ENCODE measurements around the gene MATCAP1. TPM values are rescaled to one million over a fixed set of nuclear protein-coding genes. Genes with fewer than 3 reads are reported as not detected.

The MATCAP1 gene
- total and polyA plus RNA-seq, 10 of the 15 experiments (the other 5 are each of a cell fraction or from before 2014, with no cell fraction given), result 2.8 to 25.8 (median 8.6) TPM

DNA sequence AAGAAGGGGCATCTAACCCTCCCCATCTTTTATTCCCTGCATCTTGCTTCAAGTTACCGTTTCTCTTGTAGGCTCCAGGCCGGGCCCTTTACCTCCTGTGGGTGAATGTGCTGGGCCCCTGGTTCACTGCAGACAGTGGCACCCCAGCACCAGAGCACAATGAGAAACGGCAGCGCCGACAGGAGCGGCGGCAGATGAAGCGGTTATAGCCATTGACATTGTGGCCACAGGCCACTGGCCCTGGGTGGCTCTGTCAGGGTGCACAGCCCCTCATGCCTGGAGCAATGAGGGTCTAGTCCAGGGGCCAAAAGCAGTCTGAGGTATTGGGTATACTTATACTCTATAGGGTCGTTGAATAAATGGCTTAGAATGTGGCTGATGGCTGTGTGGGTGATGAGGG is 45.1 kb upstream of the MATCAP1 start:
- WGBS (ENCODE audit: insufficient coverage, insufficient replicate concordance, low lambda C conversion rate, missing lambda C conversion rate), result 93% methylated on average over 9 of the region's 9 CpGs
- ATAC-seq (no peak), FAIRE-seq (no peak), DNase-seq (ENCODE audit: low read depth, low spot score) (no peak)
- Histone ChIP-seq H3K9me3 (replicated peaks; ENCODE audit: control insufficient read depth, insufficient read depth, low read length) (no peaks in the 10 kb centered on the region), H3K9ac (ENCODE audit: control insufficient read depth, insufficient read depth, low read length) (no peak overlapping the region), H2AFZ (ENCODE audit: control insufficient read depth, low read depth, low read length) (no peak overlapping the region), H3K4me3 (no peak overlapping the region), H3K36me3 (ENCODE audit: control insufficient read depth in 2 of 2, insufficient read depth in 2 of 2, low read length in 1 of 2) (peaks cover 16 to 29% of the 10 kb centered on the region in 2 experiments; a peak in 3 of 4 replicates), H3K27ac (ENCODE audit: control insufficient read depth, insufficient read depth) (no peak overlapping the region), H3K79me2 (ENCODE audit: control insufficient read depth, insufficient read depth, low read length) (peaks cover 18% of the 10 kb centered on the region), H4K20me1 (ENCODE audit: control insufficient read depth, insufficient read depth) (no peaks in the 10 kb centered on the region), H3K4me2 (ENCODE audit: control insufficient read depth, insufficient read depth) (no peak overlapping the region), H3K4me1 (ENCODE audit: control insufficient read depth, insufficient read depth, low read length) (peaks cover 12% of the 10 kb centered on the region), H3K27me3 (replicated peaks in 1 of 2; ENCODE audit: control insufficient read depth in 2 of 2, insufficient read depth in 2 of 2, low read length in 1 of 2) (no peaks in the 10 kb centered on the region)
- TF ChIP-seq EP300 (IDR thresholded peaks at IDR 0.05; ENCODE audit: borderline replicate concordance in 1 of 2, control insufficient read depth in 1 of 2, low read depth in 2 of 2, low read length in 2 of 2), result no peak
- TF ChIP-seq POLR2AphosphoS5 (IDR thresholded peaks at IDR 0.05; ENCODE audit: low read length), result 0 out of 2 replicates have a peak, but pooled peaks have one; percentile 9
- TF ChIP-seq TCF7 (IDR thresholded peaks at IDR 0.05; ENCODE audit: borderline replicate concordance), result no peak
- no peak for TF ChIP-seq SMAD5 (IDR thresholded peaks at IDR 0.05; ENCODE audit: low read depth)
- no peak for TF ChIP-seq MXI1 (IDR thresholded peaks at IDR 0.05; ENCODE audit: low read depth, low read length)
- no peak for TF ChIP-seq FOXK2 (IDR thresholded peaks at IDR 0.05)
- TF ChIP-seq SPI1 (IDR thresholded peaks at IDR 0.05; ENCODE audit: borderline replicate concordance, insufficient read depth, low read depth, low read length), result no peak
- 0 out of 2 replicates have a peak, but pooled peaks have one; percentile 10 for TF ChIP-seq POLR2AphosphoS2 (IDR thresholded peaks at IDR 0.05; ENCODE audit: low read depth, low read length)
- TF ChIP-seq, protein P1, sequence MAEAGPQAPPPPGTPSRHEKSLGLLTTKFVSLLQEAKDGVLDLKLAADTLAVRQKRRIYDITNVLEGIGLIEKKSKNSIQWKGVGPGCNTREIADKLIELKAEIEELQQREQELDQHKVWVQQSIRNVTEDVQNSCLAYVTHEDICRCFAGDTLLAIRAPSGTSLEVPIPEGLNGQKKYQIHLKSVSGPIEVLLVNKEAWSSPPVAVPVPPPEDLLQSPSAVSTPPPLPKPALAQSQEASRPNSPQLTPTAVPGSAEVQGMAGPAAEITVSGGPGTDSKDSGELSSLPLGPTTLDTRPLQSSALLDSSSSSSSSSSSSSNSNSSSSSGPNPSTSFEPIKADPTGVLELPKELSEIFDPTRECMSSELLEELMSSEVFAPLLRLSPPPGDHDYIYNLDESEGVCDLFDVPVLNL (IDR thresholded peaks at IDR 0.05; ENCODE audit: low read depth, low read length), result no peak
- no peak for TF ChIP-seq HDAC6 (IDR thresholded peaks at IDR 0.05; ENCODE audit: unreplicated experiment)
- intact Hi-C loops (cut with micrococcal nuclease; ENCODE audit: unreplicated experiment) (no loop called here), in situ Hi-C loops (cut with MboI) (no loop called here)
- ChIA-PET SMC1A (ENCODE audit: uncharacterized antibody, unreplicated experiment) (no interaction called here), RAD21 (ENCODE audit: unreplicated experiment) (no interaction called here), CTCF (no interaction called here), POLR2A (interaction anchor here (1.6 to 7.7 kb wide), 2 partner anchors 17 to 68 kb away, joined by 3 to 100 read pairs; partner anchors contain the start of genes FHOD1 and SLC9A5)
- no TSS peak for BruUV-seq (replicated peaks)
